Hepatocyte (in vitro differentiated cells): ENCODE measurements around the gene LRRC1. TPM values are rescaled to one million over a fixed set of nuclear protein-coding genes. Genes with fewer than 3 reads are reported as not detected.

Experiments
- DNase-seq: peaks from one replicate; pipeline ENCODE4 v3.0.0-alpha.2; 2016; ENCODE audit warnings: low spot score
- H2AFZ ChIP-seq: fragments of 200-600 bp; sonication (generic); 2 replicates; pipeline ENCODE4 v1.6.0; 2016; ENCODE audit warnings: antibody characterized with exemption, mild to moderate bottlenecking
- H3K27ac ChIP-seq: fragments of 200-600 bp; sonication (generic); 2 replicates; pipeline ENCODE4 v1.5.1; 2016; ENCODE audit warnings: mild to moderate bottlenecking
- H3K27me3 ChIP-seq: fragments of 200-600 bp; sonication (generic); 2 replicates; pipeline ENCODE4 v1.6.1; 2016
- H3K36me3 ChIP-seq: fragments of 200-600 bp; sonication (generic); replicated peaks from 2 replicates; pipeline ENCODE4 v1.5.1; 2016; ENCODE audit warnings: low read depth; ENCODE audit not compliant: insufficient read depth
- H3K4me1 ChIP-seq: fragments of 200-600 bp; sonication (generic); 2 replicates; pipeline ENCODE4 v1.5.1; 2016; ENCODE audit warnings: mild to moderate bottlenecking, moderate library complexity; ENCODE audit not compliant: insufficient read depth
- H3K4me2 ChIP-seq: fragments of 200-600 bp; sonication (generic); 2 replicates; pipeline ENCODE4 v1.6.0; 2016
- H3K4me3 ChIP-seq: fragments of 200-600 bp; sonication (generic); 2 replicates; pipeline ENCODE4 v1.5.1; 2016; ENCODE audit warnings: mild to moderate bottlenecking
- H3K79me2 ChIP-seq: fragments of 200-600 bp; sonication (generic); 2 replicates; pipeline ENCODE4 v1.6.0; 2017; ENCODE audit warnings: mild to moderate bottlenecking
- H3K9me2 ChIP-seq: fragments of 200-600 bp; sonication (generic); replicated peaks from 2 replicates; pipeline ENCODE4 v1.6.0; 2017; ENCODE audit warnings: mild to moderate bottlenecking; ENCODE audit not compliant: insufficient read depth
- H3K9me3 ChIP-seq: fragments of 200-600 bp; sonication (generic); 2 replicates; pipeline ENCODE4 v1.5.1; 2016; ENCODE audit warnings: low read depth, mild to moderate bottlenecking
- H4K20me1 ChIP-seq: fragments of 200-600 bp; sonication (generic); 2 replicates; pipeline ENCODE4 v1.6.0; 2016; ENCODE audit warnings: mild to moderate bottlenecking; ENCODE audit not compliant: insufficient read depth, poor library complexity, severe bottlenecking
- EZH2 ChIP-seq: fragments of 200-600 bp; sonication (generic); IDR thresholded peaks from 2 replicates; pipeline ENCODE4 v1.6.1; 2016; ENCODE audit warnings: antibody characterized with exemption, mild to moderate bottlenecking, borderline replicate concordance
- EZH2phosphoT487 ChIP-seq: fragments of 200-600 bp; sonication (generic); IDR thresholded peaks from one replicate; pipeline ENCODE4 v1.6.1; 2018; ENCODE audit warnings: antibody characterized with exemption, mild to moderate bottlenecking, low read depth, moderate library complexity; ENCODE audit not compliant: unreplicated experiment, severe bottlenecking
- WGBS: methylation state at CpG from one replicate; pipeline ENCODE4 v1.1.6; 2016; ENCODE audit warnings: low lambda C conversion rate; ENCODE audit errors: missing lambda C conversion rate; 5-methylcytosine and 5-hydroxymethylcytosine counted together
- polyA plus RNA-seq: library from polyadenylated mRNA; unstranded; fragments of >200 nt; fragmentation: Nextera tagmentation; extraction: Ambion mirVana; gene quantifications from 2 replicates; pipeline ENCODE4 v1.2.1, GENCODE V29; 2016
- total RNA-seq: library from RNA; depleted of rRNA; stranded (reverse); fragments of >200 nt; gene quantifications from 2 replicates; pipeline ENCODE4 v1.2.3, GENCODE V29; 2014
- TF ChIP-seq, protein P1 (sequence below): fragments of 200-600 bp; sonication (generic); IDR thresholded peaks from 2 replicates; pipeline ENCODE4 v1.5.1; 2016; ENCODE audit warnings: antibody characterized with exemption, mild to moderate bottlenecking; ENCODE audit not compliant: poor library complexity

LRRC1 gene
- total and polyA plus RNA-seq, 2 experiments from 2014 or later, result 54.3 to 61.4 TPM

GRCh38 chr6:53834132-53834531 is 39.3 kb downstream of the LRRC1 start:
- WGBS, result 68% methylated on average over 4 of the region's 4 CpGs
- H3K79me2 ChIP-seq, result peaks cover 95% of the 10 kb centered on the region
- H3K27me3 ChIP-seq, result no peaks in the 10 kb centered on the region
- H3K4me3 ChIP-seq, result no peak overlapping the region
- no peaks in the 10 kb centered on the region for H3K36me3 ChIP-seq
- DNase-seq, result no peak
- H3K4me2 ChIP-seq, result peak overlapping the region; percentile 27
- no peak overlapping the region for H2AFZ ChIP-seq
- H3K9me2 ChIP-seq, result no peaks in the 10 kb centered on the region
- H3K27ac ChIP-seq, result no peak overlapping the region
- no peaks in the 10 kb centered on the region for H4K20me1 ChIP-seq
- H3K4me1 ChIP-seq, result peaks cover 43% of the 10 kb centered on the region
- no peaks in the 10 kb centered on the region for H3K9me3 ChIP-seq
- TF ChIP-seq EZH2phosphoT487, result no peak
- TF ChIP-seq, protein P1, sequence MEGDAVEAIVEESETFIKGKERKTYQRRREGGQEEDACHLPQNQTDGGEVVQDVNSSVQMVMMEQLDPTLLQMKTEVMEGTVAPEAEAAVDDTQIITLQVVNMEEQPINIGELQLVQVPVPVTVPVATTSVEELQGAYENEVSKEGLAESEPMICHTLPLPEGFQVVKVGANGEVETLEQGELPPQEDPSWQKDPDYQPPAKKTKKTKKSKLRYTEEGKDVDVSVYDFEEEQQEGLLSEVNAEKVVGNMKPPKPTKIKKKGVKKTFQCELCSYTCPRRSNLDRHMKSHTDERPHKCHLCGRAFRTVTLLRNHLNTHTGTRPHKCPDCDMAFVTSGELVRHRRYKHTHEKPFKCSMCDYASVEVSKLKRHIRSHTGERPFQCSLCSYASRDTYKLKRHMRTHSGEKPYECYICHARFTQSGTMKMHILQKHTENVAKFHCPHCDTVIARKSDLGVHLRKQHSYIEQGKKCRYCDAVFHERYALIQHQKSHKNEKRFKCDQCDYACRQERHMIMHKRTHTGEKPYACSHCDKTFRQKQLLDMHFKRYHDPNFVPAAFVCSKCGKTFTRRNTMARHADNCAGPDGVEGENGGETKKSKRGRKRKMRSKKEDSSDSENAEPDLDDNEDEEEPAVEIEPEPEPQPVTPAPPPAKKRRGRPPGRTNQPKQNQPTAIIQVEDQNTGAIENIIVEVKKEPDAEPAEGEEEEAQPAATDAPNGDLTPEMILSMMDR, result no peak
- no peak for TF ChIP-seq EZH2

DNA sequence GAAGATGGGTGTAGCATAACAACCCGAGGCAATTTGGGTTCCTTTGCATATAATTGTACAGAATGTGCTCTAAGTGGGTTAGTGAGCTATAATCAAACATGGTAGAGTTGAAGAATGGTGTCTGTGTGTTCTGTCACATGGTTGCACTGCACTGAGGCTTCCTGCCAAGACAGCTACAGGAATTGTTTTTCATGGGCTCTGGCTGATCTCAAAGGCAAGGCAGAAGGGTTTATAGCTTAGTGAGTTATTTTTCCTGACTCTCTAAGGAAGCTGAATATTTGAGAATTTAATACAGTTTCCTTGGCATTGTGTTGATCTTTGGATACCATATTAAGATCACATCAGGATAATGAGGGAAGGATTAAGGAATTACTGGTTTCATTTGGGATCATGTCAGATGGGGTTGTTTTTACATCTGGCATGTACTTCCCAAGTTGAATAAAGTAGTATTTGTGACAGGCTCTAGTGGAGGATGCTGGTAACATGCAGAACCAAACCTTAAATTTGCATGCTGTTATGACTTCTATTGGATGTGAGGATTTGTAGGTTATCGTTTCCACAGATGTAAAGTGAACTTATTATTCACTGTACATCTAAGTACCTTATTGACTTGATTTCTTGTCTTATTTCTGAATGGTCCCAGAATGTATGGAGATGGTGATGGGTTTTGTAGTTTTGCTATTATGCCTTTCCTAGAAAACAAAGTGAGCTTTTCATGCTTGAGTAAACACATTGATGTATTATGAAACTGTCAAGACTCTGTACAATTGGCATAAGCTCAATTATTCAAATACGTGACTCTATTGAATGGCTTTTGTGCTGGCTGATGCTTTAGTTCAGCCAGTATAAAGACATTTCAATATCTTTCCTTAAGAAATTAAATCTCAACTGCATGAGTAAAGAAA is 43.3 kb downstream of the LRRC1 start:
- DNase-seq, result no peak
- TF ChIP-seq EZH2, result no peak
- TF ChIP-seq, protein P1, result no peak
- no peak for TF ChIP-seq EZH2phosphoT487
- Histone ChIP-seq H3K27me3 (no peaks in the 10 kb centered on the region), H2AFZ (no peak overlapping the region), H4K20me1 (no peaks in the 10 kb centered on the region), H3K36me3 (no peaks in the 10 kb centered on the region), H3K27ac (no peak overlapping the region), H3K4me3 (no peak overlapping the region), H3K4me1 (peaks cover 14% of the 10 kb centered on the region), H3K9me2 (no peaks in the 10 kb centered on the region), H3K4me2 (no peak overlapping the region), H3K79me2 (peaks cover 99% of the 10 kb centered on the region), H3K9me3 (peaks cover 9% of the 10 kb centered on the region)
- 75% methylated on average over 3 of the region's 3 CpGs for WGBS

DNA sequence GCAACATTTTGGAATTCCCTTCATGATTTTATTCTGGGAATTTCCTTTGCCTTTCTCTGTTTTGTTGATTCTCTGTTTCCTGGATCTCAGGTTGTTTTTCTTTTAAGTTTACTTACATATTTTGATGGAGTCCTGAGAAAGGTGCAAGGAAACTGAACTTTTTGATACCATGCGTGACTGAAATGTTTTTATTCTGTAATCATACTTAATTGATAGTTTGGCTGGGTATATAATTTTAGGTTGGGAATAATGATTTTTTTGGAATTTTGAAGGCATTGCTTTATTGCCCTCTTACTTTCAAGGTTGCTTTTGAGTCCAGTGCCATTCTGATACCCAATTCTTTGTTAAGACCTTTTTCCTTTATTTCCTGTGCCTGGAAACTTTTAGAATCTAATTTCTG is 45.2 kb downstream of the LRRC1 start:
- H3K27me3 ChIP-seq, result no peaks in the 10 kb centered on the region
- TF ChIP-seq EZH2, result no peak
- no peak for TF ChIP-seq EZH2phosphoT487
- TF ChIP-seq, protein P1, result no peak
- H3K27ac ChIP-seq, result no peak overlapping the region
- H2AFZ ChIP-seq, result no peak overlapping the region
- H3K4me1 ChIP-seq, result peaks cover 10% of the 10 kb centered on the region
- H3K9me2 ChIP-seq, result no peaks in the 10 kb centered on the region
- peaks cover 9% of the 10 kb centered on the region for H3K9me3 ChIP-seq
- 100% methylated on average over 1 of the region's 1 CpG for WGBS
- H3K4me2 ChIP-seq, result no peak overlapping the region
- H4K20me1 ChIP-seq, result no peaks in the 10 kb centered on the region
- no peaks in the 10 kb centered on the region for H3K36me3 ChIP-seq
- DNase-seq, result no peak
- H3K4me3 ChIP-seq, result no peak overlapping the region
- H3K79me2 ChIP-seq, result peaks cover 98% of the 10 kb centered on the region
